ENCODE results near the gene CALHM2.
"Not testable (repeated sequence)": the region's sequence is repeated elsewhere in the genome, so short reads cannot be mapped to it uniquely, and the experiment has no call there.

Gene CALHM2

DNA sequence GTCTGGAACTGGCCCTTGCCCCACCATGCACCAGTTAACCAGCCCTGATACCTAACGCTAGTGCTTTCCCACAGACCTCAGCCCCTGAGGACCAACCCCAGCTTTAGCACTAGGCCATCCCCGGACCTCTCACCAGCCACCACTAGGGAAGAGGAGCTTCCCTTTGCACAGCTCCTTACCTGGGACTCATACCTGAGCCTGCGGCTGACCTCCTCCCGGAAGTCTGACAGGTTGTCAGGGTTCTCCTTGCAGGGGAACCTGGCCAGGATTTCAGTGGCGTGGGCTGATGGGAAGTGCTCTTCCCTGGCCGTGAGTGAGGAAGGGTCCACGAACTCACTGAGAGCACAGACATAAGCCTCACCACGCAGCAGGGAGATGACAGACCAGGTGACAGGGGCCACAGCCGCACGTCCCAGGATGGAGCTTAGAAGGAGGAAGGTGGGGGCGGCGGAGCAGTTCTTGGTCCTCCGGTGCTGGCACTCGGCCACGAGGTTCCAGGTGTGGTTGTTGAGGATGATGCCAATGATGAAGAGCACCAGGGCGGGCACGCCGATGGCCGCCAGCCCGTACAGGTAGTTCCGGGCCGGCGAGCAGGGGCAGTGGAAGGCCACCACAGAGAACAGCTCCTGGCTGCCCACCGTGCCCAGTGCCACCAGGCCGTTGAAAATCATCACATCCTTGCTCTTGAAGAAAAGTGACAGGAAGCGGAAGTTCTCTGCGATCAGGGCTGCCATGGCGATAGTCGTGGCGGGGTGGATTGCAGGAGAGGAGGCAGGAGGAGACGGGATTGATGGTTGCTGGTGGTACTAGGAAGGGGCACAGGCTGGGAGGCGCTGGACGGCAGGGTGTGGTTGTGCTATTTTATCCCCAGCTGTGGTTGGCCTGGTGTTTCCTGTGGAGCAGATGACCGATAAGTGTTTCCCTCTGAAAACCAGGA lies 2.7 kb downstream of the CALHM2 start:
- DNase-seq, result no peak

DNA sequence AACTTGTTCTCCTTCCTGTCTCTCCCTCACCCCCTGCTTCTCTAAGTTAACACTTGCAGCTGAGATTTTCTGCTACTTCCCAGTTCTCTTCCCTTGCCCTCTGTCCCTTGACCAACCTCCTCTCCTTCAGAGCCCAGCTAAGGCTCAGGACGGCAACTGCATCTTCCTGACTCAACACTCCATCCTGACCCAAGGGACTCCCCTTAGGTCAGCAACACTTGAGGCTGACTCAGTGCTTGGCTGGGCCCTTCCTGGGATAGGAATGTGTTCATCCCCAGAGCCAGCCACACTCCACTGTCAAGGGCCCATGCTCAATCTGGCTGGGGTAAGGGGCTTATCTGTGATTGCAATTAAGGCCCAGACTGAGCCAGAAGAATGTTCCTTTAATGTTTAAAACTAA lies 3.4 kb downstream of the CALHM2 start:
- DNase-seq, result no peak

DNA sequence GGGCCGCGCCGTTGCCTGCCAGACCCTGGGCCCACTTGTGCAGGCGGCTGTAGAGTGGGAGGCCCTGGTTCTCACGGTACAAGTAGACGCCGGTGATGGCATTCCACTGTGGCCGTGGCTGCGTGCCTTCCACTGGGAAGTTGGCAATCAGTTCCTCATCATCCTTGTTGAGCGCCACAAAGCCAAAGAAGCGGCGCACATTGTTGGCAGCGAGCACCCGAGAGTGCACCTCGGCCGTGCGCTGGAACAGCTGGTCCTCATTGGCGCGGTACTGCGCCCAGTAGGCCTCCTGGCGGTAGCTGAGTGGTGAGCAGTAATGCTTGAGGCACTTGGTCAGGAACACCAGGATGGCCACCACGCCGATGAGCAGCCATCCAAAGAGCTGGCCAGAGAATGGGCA lies 5.0 kb downstream of the CALHM2 start:
- no peak for DNase-seq

DNA sequence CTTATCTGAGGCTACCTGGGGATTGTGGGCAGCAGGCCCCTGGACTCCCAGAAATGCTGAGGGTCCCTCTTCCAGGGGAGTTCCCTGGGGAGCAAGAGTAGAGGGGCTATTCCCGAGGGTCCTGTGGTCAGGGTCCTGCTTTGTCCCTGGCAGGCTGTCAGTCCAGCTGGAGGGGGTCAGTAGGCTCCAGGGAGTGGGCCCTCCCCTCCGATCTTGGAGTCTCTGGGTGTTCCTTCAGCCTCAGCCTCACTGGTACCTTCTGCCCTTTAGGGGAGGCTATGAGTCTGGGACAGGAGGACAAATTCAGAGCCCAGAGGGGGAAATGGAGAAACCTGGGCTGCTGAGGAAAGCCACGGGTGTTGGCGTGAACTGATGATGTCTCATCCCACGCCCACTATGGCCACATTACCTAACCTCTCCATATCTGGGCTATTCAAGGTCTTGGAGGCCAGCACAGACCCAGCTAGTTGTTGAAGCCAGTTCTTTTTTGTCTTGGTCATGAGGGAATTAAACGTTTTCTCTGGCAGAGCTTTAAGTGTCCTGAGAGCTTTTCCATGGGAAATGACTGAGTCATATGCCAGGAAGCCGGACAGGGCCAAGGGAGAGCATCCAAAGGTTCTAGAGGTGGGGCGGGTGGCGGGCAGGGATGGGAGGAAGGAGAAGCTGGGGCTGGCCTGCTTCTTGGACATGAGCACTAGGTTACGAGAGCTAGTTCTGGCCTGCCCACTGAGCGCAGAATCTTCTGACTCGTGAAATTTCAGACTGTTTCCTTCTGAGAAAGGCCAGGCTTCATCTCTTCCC lies 6.2 kb downstream of the CALHM2 start:
- DNase-seq, result no peak

DNA sequence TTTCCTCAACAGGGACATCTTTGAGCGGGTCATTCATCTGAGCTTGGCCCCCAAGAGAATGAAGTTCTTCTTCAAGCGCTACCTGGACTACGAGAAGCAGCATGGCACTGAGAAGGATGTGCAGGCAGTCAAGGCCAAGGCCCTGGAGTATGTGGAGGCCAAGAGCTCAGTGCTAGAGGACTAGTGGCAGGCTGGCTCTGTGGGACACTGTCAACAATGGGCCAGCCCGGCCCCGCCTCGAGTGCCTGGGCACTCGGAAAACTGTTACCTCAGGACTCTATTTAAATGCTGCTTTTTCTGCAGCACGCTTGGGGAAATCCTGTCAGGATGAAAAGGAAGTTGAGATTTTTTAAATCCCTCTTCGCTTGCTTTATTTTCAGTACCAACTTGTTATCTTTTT lies 6.8 kb downstream of the CALHM2 start:
- no peak for DNase-seq

DNA sequence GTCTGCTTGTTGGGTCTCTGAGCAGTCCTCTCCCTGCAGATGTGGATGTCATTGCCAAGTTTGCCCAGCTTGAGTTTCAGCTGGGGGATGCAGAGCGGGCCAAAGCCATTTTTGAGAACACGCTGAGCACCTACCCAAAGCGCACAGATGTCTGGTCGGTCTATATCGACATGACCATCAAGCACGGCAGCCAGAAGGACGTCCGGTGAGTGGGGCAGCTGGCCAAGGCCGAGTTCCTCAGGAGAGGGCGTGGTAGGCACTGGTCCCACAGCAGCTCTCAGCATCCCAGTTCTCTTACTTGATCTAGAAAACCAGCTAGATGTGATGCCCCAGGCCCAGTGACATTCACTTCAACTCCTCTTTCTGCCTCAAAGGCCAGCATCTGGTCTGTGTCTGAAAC lies 7.7 kb downstream of the CALHM2 start:
- no peak for DNase-seq

DNA sequence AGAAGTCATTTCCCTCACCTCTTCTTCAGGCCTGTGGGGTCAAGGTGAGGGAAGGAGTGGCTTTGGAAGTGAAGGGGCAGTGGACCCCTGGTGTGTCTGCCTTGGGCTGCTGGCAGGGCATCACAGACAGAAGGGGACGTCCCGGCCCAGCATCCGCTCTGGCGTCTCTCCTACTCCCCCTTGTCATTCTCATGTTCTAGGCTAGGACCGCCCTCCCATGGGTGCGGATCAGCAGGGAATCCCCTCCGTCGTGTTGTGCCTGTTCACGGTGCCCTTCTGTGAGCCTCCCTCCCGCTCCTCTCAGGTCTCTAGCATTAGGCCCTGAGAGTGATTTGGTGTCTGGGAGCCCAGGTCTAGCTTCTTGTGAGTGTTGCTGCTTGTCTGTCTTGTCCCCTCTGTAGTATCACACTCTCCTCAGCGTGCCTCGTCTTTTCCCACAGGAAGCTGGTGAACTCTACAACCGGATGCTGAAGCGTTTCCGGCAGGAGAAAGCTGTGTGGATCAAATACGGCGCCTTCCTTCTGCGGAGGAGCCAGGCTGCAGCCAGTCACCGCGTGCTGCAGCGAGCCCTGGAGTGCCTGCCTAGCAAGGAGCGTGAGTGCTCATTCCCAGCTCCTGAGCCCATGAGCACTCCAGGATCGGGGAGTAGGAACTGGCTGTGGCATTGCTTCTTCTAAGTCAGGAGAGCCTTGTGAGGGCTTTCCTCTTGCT lies 8.5 kb downstream of the CALHM2 start:
- DNase-seq, result no peak

DNA sequence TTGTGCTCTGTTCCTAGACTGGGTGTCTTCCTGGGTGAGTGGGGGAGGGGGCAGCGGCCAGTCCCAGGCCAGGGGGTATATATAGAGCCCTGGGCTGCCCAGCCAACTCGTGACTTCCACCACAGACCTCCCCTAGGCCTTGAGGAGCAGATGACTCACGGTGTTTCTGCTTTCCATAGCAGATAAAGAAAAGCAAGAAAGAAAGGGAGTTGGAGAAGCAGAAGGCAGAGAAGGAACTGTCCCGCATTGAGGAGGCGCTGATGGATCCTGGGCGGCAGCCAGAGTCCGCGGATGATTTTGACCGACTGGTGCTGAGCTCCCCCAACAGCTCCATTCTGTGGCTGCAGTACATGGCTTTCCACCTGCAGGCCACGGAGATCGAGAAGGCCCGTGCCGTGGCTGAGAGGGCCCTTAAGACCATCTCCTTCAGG lies 10.1 kb downstream of the CALHM2 start:
- DNase-seq, result no peak

DNA sequence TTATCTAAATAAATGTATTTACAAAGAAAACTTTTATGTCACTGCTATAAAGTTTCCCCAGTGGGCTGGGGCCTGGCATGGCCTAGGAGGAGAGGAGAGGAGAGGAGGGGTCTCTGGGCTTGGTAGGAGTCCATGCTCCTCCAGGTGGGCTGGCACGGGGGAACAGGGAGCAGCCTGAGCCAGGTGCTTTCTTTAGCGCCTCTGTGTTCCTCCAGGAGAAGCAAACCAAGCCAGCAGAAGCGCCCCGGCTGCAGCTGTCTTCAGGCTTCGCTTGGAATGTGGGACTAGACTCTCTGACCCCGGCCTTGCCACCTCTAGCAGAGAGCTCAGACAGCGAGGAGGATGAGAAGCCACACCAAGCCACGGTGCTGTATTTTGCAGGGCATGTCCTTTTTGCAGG lies 10.6 kb downstream of the CALHM2 start:
- no peak for DNase-seq

DNA sequence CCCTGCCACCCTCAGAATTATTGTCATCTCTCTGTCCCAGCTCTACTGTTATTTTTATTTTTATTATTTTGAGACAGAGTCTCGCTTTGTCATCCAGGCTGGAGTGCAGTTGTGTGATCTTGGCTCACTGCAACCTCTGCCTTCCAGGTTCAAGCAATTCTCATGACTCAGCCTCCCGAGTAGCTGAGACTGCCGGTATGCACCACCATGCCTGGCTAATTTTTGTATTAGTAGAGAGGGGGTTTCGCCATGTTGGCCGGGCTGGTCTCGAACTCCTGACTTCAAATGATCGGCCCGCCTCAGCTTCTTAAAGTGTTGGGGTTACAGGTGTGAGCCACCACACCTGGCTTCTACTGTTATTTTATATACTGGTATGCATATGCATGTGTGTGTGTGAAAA lies 11.0 kb downstream of the CALHM2 start:
- no peak for DNase-seq

DNA sequence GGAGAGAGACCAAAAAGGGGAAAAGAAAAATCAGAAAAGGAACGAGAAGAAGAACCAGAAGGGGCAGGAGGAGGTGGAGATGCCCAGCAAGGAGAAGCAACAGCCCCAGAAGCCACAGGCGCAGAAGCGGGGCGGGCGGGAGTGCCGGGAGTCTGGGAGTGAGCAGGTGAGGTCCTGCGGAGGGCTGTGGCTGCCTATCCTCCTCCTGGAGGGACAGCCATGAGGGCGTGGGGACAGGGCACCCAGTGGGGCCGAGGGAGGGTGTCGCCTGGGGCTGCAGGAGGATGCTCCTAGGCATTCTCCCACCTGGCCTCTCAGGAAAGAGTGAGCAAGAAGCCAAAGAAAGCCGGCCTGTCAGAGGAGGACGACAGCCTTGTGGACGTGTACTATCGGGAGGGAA lies 11.8 kb downstream of the CALHM2 start:
- DNase-seq, result no peak

DNA sequence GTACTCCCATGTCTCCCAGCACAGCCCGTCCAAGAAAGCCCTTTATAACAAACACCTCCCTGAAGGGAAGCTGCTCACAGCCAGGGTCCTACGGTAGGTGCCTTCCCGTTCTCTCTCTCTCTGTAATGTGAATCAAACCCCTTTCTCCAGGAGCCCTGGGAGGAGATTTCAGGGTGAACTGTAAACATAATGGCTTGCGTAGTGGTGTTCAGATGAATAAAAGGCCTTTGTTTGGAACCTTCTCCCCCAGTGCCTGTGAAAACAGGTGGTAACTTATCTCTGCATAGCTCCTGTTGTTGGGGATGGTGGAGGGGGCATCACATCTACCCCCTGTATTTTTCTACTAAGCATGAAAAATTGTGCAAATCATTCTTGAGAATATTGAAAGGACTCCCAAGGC lies 12.4 kb downstream of the CALHM2 start:
- DNase-seq, result no peak

DNA sequence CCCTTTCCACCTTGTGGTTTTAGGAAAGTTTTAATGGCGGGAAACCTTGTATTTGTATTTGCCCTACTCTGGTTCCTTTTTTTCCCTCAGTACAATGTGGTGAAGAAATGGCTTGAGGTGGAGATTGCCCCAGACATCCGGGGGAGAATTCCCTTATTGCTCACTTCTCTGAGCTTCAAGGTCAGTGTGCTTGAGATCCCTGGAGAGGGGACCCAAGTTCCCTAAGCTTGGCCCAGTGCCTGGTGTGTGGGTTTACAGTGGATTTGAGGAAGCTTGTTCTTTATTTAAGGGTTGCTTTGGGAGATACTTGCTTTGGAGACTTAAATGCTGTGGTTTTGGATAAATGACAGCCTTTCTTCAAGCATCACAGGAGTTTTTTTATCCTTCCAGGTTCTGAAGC lies 18.3 kb downstream of the CALHM2 start:
- DNase-seq, result no peak

DNA sequence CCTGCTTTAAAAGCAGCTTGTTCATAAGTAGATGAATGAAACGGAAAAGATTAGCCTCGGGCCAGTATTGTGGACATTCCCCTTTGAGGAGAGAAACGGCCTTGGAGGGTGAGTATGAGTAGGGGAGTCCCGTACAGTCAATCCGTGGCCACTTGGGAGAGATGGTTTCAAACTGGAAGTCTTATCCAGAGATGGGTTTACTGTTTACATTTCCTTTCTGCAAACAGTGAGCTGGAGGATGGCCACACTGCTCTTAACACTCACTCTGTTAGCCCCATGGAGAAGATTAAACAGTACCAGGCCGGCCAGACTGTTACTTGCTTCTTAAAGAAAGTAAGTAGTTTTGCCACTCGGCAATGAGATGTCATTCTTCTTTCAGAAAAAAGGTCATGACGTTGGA lies 20.3 kb downstream of the CALHM2 start:
- no peak for DNase-seq

DNA sequence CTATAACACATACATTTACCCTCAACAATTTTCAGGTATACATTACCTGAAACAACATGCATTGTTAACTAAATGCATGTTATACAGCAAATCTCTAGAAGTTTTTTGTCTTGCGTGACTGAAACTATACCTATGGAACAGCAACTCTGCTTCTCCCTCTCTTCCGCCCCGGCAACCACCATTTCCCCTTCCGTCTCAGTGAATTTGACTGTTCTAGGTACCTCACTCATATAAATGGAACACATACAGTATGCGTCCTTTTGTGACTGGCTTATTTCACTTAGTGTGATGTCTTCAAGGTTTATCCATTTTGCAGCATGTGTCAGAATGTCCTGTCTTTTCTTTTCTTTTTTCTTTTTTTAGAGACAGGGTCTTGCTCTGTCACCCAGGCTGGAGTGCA lies 22.5 kb downstream of the CALHM2 start:
- no peak for DNase-seq

DNA sequence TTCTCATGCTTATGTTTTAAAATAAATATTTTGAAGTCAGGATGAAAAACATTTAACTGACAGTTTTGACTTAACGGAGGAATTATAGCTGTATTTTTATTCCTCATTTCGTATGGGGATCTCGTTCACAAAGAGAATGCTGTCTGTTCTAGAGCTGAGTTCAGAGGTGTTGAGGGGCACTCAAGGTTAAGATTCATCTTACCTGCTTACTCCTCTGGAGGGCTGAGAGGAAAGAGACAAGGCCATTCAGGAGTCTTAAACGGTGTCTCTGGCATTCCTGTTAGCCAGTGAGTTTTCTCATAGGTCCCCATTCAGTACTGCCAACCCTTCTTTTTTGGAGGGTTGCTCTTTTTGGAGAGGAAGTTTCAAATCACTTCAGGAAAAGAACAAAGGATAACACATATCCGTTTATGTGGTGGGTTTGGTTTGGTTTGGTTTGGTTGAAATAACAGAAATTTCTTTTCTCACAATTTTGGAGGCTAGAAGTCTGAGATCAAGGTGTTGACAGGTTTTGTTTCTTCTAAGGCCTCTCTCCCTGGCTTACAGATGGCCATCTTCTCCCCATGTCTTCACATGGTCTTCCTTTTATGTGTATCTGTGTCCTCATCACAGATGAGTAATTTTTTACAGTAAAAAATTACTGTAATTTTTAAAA lies 23.1 kb downstream of the CALHM2 start:
- no peak for DNase-seq

DNA sequence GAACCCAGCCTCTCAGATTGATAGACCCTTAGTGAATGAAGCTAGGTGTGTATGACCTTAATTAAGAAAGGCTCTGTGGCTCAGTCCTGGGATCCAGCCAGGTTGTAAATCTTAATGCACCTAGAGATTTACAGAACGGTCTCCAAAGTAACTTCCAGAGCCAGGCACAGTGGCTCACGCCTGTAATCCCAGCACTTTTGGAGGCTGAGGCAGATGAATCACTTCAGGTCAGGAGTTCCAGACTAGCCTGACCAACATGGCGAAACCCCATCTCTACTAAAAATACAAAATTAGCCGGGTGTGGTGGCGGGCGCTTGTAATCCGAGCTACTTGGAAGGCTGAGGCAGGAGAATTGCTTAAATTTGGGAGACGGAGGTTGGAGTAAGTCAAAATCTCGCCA lies 24.3 kb downstream of the CALHM2 start:
- no peak for DNase-seq

DNA sequence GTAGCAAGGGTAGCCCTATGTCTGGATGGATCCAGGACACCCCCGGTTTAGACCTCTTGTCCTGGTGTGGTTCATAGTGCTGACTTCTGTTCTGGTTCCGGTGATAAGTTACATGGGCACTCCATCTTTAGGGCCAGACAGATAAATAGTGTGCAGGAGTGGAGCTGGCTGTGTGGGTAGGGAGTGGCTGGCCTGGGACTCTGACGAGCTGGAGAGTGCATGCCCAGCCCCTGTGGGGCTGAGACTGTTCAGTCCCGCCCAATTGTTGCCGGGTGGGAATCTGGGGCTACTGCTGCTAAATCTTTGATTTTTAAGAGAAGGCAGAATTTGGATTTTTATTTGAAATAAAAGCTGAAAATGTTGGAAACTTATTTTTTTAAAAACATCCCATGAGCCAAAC lies 28.4 kb downstream of the CALHM2 start:
- DNase-seq, result no peak

DNA sequence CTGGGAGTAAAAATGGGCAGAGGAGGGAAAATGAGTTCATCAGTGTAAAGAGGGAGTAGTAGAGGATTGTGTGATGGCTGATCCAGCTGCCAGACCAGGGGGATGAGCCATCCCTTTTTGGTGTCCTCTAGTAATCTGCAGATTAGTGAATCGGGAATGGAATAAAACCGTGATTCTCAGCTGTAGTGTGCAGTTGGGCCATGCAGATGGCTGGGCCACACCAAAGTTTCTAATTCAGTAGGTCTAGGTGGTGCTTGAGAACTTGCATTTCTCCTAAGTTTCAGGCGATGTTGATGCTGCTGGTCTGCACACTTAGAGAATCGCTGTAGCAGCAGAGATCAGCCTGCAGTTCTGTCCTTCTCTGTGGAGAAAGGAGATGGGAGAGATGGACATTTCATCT lies 33.1 kb downstream of the CALHM2 start:
- no peak for DNase-seq

DNA sequence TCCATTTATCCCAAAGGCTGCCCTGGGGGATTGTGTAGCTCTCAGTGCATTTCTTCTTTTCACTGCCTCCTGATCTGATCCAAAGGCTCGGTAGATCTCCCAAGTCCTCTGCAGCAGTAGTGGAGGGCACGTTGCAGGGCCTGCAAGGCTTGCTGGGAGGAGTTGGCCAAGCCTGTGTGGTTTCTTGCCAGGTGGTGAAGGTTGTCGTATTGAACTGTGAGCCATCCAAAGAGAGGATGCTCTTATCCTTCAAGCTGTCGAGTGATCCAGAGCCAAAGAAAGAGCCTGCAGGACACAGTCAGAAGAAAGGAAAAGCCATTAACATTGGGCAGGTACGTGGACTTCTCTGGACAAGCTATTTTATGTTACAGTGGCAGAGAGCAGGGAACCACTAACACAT lies 34.6 kb downstream of the CALHM2 start:
- DNase-seq, result no peak

DNA sequence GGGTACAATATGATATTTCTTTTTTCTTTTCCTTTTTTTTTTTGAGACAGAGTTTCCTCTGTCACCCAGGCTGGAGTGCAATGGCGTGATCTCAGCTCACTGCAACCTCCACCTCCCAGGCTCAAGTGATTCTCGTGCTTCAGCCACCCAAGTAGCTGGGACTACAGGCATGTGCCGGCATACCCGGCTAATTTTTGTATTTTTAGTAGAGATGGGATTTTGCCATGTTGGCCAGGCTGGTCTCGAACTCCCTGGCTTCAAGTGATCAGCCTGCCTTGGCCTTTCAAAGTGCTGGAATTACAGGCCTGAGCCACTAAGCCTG lies 35.1 kb downstream of the CALHM2 start:
- not testable (repeated sequence) for DNase-seq

DNA sequence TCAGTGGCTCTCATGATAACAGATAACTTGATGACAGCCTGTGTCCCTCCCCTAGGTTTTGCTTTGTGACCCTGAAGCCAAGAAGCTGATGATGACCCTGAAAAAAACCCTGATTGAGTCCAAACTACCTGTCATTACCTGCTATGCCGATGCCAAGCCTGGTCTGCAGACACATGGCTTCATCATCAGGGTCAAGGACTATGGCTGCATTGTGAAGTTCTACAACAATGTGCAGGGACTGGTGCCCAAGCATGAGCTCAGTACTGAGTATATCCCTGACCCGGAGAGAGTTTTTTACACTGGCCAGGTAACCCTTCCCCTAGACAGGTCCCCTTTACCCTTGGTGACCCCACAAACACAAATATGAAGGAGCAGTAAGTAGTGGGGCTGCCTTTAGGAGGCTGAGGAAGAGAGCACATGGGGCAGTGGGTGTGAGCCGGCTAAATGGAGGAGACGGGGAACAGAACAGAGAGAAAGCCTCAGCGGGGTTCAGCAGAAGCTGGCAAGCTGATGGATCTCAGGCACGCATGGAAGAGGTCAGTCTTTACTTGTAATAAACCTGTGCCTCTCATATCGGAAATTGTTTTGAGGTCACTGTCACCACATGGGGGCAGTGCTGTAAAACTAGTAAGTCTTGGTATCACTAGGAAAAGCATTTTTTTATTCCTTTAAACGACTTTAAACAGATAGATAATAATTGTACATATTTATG lies 35.6 kb downstream of the CALHM2 start:
- peak; percentile 61 for DNase-seq

DNA sequence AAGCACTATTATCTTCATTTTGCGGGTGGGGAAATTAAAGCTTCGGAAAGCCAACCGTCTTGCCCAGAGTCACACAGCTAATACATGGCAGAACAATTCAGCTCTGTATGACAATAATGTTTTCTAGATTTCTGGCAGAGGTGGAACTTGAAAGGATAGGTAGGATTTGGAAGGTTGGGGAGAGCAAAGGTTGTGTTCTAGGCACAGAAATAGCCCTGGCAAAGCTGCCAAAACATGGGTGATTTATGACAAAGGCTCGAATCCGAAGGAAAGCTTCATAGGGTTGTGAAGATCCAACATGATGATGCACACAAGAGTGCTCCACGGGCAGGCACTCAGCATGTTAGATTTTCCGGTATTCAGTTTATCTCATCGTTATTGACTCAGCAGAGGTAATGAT lies 36.6 kb downstream of the CALHM2 start:
- no peak for DNase-seq
